Stimulated activated CD8-positive, alpha-beta memory T cell treated with anti-CD3 and anti-CD28 coated beads, Interleukin-7, amount 100 ng/mL, for 1 hour (primary cell): ENCODE measurements around the gene PANK4.

Source experiments
- DNase-seq, 2 donors: peaks; one replicate each; pipeline ENCODE4 v3.0.0-alpha.2; 2020; ENCODE audit warnings: low read depth in 2 of 2

PANK4 gene

DNA sequence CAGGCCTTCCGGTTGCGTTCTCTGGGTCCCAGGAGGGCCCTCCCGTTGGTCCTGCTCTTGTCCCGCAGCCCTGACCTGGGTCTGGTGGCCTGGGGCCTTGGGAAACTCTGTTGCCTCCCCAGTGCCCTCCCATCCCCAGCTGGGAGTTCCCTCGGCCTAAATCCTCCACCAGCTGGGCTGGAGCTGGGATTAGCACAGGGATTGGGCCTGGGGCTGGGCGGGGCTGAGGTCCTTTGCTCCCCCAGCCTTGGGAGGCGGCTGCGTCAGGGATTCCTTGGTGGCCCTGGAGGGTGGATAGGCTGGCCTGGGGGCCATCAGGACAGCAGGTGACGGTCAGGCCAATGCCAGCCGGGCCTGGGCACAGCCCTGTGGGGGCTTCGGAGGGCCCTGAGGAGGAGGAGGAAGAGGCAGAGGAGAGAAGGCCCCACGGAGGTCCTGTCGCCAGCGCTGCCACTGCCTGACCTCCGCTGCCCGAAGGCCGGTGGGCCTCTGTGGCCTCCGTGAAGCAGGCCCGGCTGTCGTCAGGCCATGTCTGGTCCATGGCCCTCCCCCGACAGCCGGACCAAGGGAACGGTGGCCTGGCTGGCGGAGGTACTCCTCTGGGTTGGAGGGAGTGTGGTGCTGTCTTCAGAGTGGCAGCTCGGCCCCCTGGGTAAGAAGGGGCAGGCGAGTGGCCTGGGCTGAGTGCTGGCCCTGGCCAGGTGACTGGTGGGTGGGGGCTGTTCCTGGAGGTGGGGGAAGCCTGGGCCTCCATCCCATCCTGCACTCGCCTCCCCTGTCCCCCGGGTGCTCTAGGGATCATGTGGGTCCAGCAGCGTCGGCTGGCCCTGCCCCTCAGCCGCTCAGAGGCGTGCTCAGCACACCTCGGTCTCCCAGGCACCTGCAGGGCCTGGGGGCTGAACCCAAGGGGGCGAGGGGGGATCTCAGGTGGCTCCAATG, 50.1 kb downstream of the PANK4 start, which contains the start of gene PLCH2:
PLCH2 (plus strand) TSS at position 229 of the 939 bp plus-strand sequence; CDS start at position 529, 300 bp downstream.
- DNase-seq, result no peak

DNA sequence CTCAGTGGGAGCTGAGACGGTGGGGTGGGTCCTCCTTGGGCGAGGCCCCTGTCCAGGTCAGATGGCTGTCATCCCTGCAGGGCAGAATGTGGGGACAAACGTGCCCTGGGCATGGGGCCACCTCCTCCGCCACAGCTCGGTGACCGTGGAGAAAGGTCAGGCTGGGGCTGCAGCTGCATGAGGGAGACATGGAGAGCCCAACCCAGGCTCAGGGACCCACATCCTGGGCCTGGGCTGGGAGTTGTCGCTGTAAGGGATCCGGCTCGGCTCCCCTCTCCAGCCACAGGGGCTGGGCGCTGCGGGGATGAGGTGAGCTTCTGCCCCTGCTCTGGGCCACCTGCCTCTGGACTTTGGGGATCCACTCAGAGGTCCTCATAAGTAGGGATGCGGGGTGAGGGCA, 50.8 kb downstream of the PANK4 start:
- no peak for DNase-seq

DNA sequence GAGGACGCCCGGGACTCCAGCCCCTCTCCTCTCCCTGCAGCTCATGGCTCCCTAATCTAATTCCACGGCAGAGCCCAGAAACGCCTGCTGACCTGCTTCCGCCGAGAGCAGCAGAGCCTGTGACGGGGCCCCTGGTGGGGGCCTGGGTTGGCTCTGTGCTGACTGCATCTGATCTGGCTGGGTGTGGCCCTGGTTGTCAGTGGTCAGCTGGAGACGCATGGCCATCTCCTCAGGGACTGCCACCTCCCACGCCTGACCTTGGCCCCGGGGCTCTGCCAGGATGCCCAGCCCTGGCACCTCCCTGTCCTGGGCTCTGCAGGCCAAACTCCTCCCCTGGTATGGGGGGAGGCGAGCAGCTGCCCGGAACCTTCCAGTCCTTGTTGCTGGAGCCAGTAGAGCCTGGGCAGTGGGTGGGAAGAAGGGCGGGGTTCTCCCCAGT, 51.4 kb downstream of the PANK4 start:
- DNase-seq, result no peak

DNA sequence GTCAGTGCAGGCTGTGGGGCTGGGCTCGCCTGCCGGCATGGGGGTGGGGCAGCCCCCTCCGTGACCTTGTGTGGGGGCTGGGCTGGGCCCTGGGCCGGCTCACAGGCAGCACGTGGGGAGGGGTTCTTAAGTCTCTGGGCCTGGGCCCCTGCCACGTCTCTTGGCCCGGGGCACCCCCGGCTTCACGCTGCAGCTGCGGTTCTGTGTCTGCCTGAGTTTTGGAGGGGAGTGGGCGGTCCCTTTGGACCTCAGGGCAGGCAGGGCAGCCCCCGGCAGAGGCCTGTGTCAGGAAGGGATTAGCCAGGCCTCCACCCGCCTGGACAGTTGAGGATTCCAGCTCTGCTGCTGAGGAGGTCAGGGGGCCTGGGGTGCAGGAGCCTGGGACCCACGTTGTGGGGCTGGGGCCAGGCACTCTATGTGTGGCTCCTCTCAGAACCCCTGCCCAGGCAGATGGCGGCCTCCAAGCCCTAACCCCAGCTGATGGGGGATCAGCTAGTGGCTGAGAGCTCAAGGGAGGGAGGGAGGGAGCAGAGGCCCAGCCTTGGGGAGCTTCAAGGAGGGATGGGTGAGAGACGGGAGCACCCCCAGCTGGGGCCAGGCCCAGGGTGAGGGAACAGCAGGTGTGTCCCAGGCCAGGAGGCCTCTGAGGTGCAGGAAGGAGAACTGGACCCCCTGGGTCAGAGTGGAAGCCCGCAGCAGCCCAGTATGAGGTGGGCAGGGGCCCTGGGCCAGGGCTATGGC, 52.1 kb downstream of the PANK4 start:
- DNase-seq, result no peak

DNA sequence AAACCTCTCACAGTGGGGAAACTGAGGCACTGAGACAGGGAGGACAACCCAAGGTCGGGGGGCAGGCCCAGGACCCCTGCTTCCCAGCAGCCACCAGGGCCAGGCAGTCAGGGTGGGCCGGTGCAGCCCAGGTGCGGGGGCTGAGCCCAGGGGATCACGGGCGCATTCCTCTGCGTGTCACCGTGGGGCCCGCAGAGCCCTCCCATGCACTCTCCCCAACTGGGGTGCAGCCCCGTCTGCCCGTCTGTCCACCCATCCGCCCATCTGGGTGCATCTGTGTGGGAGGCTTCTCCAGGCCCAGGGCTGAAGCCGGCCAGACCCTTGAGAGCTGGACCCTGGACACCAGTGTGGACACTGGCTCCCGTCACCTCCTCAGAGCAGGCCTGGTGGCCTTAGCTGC, 53.2 kb downstream of the PANK4 start:
- no peak for DNase-seq

DNA sequence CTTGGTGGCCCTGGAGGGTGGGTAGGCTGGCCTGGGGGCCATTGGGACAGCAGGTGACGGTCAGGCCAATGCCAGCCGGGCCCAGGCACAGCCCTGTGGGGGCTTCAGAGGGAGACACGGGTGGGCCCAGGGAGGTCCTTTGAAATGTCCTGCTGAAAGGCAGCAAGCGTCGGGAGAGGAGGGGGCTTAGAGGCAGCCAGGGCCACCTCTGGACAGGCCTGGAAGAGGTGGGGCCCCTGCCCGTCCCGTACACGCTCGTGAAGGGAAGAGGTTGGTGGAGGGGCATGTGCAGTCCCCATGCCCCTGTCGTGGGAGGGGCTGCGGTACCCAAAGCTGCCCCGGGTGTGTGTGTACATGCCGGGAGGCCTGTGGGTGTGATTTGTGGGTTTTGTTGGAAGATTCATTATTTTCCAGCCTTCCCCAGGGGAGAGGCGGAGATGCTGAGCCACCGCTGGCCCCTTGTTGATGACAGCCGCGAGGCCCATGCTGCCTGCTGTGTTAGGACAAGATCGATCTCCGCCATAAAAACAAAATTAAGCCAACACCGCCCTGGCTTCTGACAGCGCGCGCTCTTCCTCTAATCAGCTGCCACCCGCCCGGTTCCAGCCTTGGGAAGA, 53.7 kb downstream of the PANK4 start:
- DNase-seq, result no peak

DNA sequence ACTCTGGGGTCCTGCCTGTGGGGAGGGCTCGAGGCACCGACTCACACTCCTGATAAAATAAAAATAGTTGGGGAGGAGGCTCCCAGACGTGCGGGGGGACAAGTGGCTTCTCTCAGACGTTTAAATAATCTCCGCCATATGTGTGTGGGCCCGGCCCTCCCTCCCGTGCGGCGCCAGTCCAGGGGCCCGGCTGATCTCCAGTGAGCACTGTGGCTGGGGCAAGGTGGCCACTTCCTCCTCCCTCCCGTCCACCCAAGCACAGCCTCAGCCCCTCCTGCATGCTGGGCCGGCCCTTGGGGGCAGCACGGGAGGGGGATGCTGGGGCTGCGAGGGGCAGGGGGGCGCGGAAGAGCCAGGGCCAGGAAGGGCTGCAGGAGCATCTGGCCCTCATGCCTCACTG, 54.3 kb downstream of the PANK4 start:
- DNase-seq, result no peak

DNA sequence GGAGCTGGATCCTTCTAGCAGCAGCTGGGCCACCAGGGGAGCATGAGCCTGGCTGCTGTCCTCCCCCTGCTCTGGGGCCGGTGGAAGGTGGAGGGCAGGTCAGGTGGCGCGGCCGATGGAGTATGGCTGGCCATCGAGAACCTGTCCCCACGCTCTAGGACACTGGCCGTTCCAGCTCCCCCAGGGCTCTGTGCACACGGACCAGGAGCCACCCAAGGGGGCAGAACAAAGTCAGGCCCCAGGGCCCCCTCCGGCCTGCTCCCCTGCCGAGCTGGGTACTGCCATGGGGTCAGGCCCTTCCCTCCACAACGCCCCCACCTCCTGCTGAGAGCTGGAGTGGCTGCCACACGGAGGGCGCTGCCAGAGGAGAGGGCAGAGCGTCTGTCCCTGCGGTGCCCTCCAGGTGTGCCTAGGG, 54.8 kb downstream of the PANK4 start:
- no peak for DNase-seq

DNA sequence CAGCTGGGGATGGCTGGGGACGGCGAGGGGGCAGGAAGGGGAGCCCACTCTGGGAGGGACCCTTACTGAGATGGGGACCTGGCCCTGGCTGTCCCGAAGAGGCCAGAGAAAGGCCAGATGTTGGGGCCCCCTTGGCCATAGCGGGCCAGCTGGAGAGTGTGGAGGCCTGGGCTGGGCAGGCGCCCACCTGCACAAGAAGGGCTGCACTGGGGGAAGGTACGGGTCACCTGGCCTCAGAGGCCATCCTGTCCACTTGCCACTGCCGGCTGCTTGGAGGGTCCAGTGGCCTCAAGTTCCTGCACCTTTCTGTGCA, 55.3 kb downstream of the PANK4 start:
- no peak for DNase-seq

DNA sequence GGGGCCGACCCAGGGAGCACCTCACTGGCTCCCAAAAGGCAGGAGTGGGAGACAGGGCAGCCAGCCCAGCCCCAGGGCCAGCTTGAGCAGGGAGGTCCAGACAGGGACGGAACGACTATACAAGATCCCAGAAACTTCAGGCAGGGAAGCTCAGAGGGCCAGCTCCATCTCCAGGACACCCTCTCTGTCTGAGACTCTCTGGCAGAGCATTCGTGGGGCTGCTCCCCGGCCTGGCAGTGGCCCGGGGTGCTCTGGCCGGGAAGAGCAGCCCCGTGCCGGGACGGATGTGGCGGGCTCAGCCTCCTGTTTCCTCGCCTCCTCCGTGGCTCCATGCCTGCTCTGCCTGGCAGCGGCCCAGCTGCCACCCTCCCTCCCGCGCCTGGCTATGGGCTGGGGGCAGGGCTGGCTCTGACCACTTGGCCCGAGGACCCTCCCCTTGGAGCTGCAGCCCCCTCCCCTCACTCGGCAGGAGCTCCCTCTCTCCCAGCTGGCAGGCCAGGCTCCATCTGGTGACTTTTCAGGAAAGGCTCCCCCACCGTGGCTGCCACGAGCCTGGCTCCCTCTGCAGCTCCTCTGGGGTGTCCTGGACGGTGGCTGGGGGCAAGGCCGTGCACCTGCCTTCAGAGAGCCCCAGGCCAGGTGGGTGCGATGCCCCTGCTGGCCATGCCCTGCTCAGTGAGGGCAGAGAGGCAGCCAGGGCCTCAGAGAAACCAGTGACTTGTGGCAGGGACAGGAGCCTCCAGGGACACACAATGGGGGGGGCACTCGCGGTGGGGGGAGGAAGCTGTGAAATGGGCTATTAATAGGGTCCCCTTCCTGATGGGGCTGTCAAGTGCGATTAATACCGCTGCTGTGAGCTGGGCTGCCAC, 55.9 kb downstream of the PANK4 start:
- DNase-seq, result no peak

DNA sequence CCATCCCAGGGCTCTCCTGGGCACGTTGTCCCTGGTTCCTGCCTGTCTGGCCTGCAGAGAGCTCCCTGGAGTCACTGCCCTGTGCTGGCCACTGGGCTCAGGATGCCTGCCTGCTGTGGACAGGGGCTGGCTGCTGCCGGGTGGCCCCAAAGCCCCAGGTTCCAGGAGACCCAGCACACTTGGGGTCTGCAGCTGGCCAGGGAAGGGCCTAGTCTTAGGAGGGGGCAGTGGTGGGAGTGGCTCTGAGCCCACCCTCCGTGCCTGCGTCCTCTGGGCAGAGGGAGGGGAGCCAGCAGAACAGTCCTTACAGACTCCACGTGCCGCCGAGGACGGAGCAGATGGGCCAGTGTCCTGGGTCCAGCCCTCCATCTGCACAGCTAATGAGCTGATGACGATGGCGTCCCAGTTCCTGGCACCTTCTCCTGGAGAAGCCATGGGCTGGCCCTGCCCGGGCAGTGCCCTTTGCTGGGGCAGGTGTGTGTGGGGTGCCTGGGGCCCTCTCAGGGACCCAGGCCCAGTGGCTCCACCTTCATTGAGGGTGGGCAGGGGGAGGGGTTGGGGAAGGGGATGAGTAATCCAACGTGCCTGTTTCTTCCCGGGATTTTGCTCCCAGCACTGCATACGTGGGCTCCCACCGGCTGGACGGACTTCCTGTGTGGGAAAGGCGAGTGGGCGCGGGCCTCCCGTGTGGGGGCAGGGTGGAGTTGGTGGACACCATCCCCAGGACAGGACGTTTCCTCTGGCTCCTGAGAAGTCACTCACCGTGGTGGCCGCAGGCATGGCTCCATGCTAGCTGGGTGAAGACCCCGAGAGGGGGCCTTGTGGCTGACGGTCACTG, 57.1 kb downstream of the PANK4 start:
- DNase-seq, result no peak

DNA sequence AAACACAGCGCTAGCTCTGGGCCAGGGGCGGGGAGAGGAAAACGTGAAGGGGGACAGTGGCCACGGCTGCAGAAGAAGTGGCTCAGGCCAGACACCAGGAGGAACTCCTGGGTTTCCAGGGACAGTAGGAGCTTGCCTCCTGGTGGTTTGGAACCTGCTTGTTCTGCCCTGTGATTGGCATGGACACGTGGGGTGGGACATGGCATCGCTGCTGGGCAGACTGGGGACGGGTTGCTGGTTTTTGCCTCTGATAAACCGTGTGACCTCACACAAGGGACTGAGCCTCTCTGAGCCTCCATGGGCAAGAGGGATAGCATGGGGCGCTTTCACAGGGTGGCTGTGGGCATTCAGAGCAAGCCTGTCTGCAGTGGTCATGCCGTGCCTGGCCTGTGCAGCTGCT, 57.9 kb downstream of the PANK4 start:
- no peak for DNase-seq

DNA sequence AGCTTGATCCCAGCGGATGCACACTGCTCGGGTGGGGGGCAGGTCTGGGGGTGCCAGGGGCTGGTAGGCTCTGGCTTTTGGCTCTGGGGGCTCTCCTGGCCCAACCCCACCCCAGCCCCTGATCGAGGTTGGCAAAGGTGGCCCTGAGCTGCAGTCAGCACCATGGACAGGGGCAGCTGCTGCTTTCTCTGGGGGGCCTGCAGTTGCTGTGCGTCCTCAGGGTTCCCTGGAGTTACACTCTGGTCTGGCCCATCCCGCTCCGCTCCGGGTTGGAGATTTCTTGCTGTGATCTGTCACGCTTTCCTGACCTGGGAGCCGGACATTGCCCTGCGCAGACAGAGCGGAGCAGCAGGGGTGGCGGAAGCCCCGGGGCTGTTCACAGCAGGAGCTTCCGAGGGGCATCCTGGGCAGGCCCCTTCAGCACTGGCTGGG, 58.3 kb downstream of the PANK4 start:
- DNase-seq, result no peak

DNA sequence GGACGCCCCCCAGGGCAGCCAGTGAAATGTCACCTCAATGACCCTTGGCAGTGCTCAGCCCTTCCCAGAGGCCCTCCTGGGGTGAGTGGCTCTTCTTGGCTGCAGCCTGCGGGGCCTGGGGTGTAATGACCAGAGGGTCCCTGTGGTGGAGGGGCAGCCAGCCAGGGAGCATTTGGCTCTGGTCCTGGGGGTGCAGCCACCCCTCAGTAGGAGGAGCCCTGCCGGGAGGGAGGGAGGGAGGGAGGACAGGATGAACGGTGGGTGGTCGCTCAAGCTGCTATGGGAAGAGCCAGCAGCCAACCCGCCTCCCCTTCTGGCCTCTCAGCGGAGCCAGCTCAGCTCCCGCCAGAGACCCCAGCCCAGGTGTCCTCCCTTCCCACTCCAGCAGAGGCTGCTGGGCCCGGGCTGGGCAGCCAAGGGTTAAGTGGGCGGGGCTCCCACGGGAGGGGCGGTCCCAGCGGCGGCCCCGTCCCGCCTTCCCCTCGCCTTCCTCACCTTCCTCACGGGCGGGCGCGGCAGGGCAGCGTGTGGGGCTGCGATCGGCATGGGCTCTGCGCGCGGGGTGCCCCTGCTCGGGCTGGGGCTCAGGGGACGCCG, 59.3 kb downstream of the PANK4 start:
- no peak for DNase-seq

DNA sequence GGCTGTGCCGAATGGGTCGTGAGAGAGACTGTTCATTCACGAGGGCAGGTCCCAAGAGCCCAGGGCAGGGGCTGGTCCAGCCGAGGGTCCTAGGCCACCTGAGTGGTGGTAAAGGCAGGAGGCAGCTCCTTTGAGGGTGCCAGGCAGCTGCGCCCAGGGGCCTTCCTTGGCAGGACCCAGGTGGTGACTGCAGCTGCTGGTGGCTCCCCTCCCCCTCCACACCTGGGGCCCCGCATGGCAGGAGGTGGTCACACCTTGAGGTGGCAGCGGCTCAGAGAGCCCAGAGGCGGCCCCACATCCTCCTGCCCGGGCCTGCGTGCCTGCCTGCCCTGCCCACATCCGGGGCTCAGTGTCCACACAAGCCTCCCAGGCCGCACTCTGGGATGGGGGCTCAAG, 60.1 kb downstream of the PANK4 start:
- no peak for DNase-seq

DNA sequence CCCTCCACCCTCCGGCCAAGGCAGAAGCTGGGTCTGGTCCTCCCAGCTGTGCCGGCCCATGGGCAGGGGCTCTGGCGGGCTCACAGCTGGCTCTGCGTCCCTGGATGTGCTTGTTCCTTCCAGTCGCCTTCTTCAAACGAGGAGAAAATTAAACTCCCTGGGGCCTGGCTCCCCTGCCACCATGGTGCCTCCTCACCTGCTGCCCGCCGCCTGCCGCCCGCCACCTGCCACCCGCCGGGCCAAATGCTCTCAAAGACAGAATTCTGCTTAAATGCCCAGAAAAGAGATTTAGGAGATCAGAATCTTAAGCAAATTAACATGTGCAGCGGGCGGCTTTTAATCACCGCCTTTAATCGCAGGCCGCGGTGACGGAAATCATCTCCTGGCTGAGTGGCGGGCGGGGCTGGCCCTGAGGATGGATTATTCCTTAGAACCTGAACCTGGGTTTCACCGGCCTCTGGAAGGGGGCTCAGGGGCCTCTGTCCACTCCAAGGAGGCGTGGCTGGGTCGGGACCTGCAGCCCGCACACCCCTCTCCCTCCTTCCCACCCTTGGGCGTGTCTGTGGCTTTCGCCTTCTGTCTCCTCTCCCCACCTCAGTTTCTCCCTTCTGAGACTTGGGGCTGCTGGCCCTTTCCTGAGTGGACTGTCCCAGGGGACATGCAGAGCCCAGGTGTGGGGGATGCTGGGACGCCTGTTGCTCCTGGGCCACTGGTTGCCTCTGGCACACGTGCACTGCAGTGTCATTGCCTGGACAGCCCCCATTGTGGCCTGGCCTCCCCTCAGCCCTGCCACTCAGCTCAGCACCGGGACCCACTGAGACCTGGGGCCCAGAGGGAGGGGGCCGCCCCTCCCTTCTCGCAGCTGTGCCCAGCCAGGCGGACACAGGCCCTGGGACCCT, 60.8 kb downstream of the PANK4 start:
- no peak for DNase-seq

DNA sequence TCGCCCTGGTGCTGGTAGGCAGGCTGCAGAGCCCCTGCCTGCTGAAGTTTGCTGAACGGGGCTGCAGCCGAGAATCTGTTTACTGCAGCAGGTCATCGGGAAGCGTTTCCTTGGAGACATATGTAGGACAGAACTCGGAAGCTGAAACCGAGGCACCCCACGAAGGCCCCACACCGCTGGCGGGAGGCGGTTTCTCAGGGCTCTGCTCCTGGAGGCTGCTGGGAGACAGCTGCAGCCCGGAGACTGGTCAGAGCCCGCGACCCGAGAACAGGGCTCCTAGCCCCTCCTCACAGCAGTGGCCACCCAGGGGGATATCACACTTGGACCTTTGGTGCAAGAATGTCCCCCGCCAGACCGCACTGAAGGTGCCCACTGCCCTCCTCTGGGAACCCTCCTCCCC, 63.0 kb downstream of the PANK4 start:
- DNase-seq, result no peak

DNA sequence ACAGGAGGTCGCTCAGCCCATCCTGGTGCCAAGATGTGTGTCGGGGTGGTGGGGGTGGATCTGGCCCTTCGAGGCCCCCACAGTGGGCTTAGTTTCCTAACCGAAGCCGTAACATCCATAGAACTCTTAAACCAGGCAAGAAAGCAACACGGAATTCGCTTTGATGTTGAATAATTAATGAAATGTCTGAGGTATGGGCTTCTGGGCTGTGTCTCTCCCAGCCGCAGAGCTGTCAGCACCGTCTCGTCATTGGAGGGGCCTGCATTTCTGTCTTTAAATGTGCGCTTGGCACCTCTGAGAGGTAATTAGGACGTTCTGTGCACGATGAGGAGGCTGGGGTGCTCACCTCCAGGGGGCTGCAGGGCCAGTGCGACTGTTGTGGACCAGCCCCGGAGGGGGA, 63.6 kb downstream of the PANK4 start:
- no peak for DNase-seq
